Measurements from ENCODE around the gene FOSB.

DNA sequence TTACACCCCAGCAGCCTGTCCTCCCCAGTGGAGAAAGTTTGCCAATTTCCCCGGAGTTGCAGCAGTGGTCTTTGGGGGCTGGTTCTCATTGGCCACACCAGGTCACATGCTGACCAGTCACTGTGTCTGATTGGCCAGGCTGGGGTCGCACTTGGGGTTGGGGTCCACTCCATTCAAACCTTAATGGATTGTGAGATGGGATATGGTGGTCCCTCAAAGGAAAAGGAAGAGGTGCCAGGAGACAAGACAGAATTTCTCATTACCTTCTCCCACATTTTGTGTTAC is 33.9 kb downstream of the FOSB start:
- no peak for TF ChIP-seq CTCF (IDR thresholded peaks at IDR 0.05)
- no peak for TF ChIP-seq POLR2A (IDR thresholded peaks at IDR 0.05; ENCODE audit: low read depth)

Measured in esophagus muscularis mucosa (tissue), 3 donors.